ENCODE measurements around the gene ENG.

ENG gene

DNA sequence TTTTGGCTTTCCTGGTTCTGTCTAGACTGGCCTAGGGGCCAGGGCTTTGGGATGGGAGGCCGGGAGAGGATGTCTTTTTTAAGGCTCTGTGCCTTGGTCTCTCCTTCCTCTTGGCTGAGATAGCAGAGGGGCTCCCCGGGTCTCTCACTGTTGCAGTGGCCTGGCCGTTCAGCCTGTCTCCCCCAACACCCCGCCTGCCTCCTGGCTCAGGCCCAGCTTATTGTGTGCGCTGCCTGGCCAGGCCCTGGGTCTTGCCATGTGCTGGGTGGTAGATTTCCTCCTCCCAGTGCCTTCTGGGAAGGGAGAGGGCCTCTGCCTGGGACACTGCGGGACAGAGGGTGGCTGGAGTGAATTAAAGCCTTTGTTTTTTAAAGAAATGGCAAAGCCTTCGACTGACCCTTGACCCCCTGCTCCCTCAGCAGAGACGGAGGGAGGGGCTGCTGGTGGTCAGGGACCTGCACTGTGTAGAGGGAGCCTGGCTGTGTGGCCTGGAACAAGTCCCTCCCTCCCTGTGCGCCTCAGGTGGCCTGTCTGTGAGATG, 40.7 kb downstream of the ENG start:
- DNase-seq (ENCODE audit: low read depth, low spot score): no peak
- in situ Hi-C loops (cut with HindIII; ENCODE audit: low sequenced_read_pairs): no loop called here
- H3K4me3 ChIP-seq (ENCODE audit: low read depth, low read length): no peak overlapping the region
- TF ChIP-seq, protein P1, sequence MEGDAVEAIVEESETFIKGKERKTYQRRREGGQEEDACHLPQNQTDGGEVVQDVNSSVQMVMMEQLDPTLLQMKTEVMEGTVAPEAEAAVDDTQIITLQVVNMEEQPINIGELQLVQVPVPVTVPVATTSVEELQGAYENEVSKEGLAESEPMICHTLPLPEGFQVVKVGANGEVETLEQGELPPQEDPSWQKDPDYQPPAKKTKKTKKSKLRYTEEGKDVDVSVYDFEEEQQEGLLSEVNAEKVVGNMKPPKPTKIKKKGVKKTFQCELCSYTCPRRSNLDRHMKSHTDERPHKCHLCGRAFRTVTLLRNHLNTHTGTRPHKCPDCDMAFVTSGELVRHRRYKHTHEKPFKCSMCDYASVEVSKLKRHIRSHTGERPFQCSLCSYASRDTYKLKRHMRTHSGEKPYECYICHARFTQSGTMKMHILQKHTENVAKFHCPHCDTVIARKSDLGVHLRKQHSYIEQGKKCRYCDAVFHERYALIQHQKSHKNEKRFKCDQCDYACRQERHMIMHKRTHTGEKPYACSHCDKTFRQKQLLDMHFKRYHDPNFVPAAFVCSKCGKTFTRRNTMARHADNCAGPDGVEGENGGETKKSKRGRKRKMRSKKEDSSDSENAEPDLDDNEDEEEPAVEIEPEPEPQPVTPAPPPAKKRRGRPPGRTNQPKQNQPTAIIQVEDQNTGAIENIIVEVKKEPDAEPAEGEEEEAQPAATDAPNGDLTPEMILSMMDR (IDR thresholded peaks at IDR 0.05; ENCODE audit: low read depth, low read length): no peak

DNA sequence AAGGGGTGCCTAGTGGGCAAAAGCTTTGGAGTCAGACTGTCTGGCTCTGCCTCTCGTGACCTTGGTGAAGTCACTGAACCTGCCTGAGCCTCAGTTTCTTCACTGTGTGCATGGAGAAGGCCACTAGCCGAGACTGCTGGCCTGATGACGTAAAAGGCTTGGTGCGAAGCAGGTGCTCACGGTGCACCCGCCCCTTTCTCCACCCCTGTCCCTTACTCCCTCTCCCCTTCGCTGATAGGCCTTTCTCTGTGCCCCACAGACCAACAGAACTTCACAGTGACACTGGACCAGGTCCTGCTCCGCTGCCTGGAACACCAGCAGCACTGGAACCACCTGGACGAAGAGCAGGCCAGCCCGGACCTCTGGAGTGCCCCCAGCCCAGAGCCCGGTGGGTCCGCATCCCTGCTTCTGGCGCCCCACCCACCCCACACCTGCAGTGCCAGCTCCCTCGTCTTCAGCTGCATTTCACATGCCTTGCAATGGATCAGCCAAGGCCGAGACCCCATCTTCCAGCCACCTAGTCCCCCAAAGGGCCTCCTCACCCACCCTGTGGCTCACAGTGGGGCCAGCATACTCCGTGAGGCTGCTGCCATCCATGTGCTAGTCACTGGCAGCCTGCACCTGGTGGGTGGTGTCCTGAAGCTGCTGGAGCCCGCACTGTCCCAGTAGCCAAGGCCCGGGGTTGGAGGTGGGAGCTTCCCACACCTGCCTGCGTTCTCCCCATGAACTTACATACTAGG, 41.4 kb downstream of the ENG start:
- no peak overlapping the region for H3K4me3 ChIP-seq (ENCODE audit: low read depth, low read length)
- in situ Hi-C loops (cut with HindIII; ENCODE audit: low sequenced_read_pairs): no loop called here
- TF ChIP-seq, protein P1 (IDR thresholded peaks at IDR 0.05; ENCODE audit: low read depth, low read length): no peak
- DNase-seq (ENCODE audit: low read depth, low spot score): no peak

DNA sequence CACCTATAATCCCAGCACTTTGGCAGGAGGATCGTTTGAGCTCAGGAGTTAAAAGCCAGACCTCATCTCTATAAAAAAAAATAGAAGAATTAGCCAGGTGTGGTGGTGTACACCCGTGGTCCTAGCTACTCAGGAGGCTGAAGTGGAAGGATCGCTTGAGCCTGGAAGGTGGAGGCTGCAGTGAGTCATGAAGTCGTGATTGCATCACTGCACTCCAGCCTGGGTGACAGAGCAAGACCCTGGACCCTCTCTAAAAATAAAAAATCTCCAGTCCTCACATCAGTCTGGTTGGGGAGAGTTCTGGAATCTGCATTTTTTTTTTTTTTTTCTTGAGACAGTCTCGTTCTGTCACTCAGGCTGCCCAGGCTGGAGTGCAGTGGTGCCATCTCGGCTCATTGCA, 42.4 kb downstream of the ENG start:
- H3K4me3 ChIP-seq (ENCODE audit: low read depth, low read length): no peak overlapping the region
- DNase-seq (ENCODE audit: low read depth, low spot score): no peak
- in situ Hi-C loops (cut with HindIII; ENCODE audit: low sequenced_read_pairs): no loop called here
- TF ChIP-seq, protein P1 (IDR thresholded peaks at IDR 0.05; ENCODE audit: low read depth, low read length): no peak

DNA sequence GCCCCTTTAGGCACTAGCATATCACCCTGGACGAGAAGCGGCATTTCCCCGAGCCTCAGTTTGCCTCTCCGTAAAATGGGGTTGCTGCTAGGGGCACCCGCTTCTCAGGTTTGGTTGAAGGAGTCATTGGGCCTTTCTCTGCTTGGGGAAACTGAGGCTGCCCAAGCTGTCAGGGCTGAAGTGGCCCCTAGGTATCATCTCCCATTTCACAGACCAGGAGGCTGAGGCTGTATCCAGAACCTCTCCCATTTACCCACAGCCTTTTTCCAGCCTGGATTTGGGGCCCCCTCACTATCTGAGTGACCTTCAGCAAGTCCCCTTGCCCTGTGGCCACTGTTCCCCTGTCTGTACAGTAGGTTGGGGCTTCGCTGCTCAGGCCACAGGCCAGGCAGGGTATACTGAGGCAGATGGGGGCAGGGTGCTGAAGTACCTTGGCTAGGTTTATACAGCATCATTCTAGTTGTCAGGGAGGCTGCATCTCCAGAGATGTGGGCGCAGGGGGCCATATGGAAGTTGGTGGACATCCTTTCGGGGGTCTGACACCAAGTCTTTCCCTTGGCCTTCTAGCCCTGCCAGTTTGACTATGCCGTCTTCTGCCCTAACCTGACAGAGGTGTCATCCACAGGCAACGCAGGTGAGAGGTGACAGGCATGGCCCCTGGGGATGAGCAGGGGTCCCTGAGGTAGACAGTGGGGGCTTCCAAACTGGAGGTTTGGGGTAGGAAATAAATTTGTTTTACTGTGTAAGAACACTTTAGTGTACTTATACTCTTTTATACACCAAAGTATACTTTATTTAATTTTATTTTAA, 43.9 kb downstream of the ENG start:
- no peak for DNase-seq (ENCODE audit: low read depth, low spot score)
- in situ Hi-C loops (cut with HindIII; ENCODE audit: low sequenced_read_pairs): no loop called here
- TF ChIP-seq, protein P1 (IDR thresholded peaks at IDR 0.05; ENCODE audit: low read depth, low read length): no peak
- no peak overlapping the region for H3K4me3 ChIP-seq (ENCODE audit: low read depth, low read length)

DNA sequence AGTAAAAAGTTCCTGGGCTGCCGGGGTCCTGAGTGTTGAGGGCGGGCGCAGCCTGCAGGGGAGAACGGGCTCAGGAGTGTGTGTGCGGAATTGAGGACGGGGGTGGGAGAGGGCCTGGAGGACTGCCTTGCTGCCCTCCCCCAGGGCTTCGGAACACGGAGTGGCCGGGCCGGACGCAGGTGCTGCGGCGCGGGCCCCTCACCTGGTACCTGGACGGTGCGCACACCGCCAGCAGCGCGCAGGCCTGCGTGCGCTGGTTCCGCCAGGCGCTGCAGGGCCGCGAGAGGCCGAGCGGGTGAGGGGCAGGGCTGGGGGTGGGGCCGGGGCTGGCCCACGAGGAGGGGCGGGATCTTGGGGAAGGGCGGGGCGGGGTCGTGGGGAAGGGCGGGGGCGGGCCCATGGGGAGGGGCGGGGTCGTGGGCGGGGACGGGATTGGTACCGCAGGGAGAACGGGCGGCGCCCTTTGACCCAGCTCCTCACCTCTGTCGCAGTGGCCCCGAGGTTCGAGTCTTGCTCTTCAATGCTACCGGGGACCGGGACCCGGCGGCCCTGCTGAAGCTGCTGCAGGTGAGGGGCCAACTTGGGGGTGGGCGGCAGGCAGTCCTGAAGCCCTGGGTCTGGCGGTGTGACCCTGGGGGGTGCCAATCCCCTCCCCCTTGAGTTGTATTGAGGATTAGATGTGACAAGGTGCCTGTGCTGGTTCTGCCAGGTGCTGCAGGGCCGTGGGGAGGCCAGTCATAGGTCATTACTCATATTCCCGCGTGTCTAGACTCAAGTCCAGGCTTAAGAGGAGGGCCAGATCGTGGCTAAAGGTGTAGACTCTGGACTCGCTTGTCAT, 44.7 kb downstream of the ENG start:
- in situ Hi-C loops (cut with HindIII; ENCODE audit: low sequenced_read_pairs): no loop called here
- DNase-seq (ENCODE audit: low read depth, low spot score): no peak
- TF ChIP-seq, protein P1 (IDR thresholded peaks at IDR 0.05; ENCODE audit: low read depth, low read length): no peak
- no peak overlapping the region for H3K4me3 ChIP-seq (ENCODE audit: low read depth, low read length)

DNA sequence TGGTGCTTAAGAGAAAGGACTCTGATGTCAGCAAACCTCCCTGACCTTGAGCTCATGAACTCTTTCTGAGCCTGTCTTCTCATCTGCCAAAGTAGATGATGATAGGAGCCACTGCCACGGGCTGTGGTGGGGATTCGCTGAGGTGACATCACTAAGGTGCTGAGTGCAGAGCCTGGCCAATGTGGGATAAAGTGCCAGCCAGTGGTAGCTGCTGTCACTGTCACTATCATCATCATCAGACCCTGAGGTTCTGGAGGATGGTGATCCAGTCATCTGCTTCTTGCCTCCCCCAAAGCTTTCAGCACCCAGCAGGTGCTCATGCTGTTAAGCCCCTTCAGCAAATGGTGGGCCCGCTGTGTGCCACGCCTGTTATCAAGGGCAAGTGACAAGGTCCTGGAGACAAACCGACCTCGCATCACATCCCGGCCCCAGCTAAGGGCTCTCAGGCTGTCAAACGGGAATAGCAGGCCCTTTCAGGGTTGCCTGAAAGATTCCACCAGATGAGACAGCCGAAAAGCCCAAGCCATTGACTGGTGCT, 45.4 kb downstream of the ENG start:
- H3K4me3 ChIP-seq (ENCODE audit: low read depth, low read length): no peak overlapping the region
- TF ChIP-seq, protein P1 (IDR thresholded peaks at IDR 0.05; ENCODE audit: low read depth, low read length): no peak
- in situ Hi-C loops (cut with HindIII; ENCODE audit: low sequenced_read_pairs): no loop called here
- no peak for DNase-seq (ENCODE audit: low read depth, low spot score)
